ENCODE results near the gene NCKAP5.

NCKAP5 gene

DNA sequence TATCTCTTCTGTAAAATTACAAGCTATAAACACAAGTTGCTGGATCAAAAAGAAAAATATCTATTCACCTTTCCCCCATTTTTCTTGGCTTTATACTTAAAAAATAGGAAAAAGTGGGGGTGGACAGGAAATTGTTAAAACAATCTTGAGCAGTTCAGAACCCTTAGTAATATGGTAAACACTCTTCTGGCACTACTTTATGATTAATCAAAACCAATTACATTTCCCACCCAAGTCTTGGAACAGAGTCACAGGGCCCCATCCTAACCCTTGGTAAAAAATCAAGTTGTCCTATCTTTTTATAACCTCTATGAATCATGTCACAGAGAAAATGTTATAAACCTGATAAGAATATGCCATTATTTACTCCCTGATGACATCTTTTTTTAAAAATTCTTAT lies 570.0 kb downstream of the NCKAP5 start:
- H3K36me3 ChIP-seq (ENCODE audit: control insufficient read depth, insufficient read depth, low read length), result no peaks in the 10 kb centered on the region
- H3K27me3 ChIP-seq (ENCODE audit: control insufficient read depth, insufficient read depth, low read length, poor library complexity, severe bottlenecking), result no peaks in the 10 kb centered on the region
- no peak overlapping the region for H3K27ac ChIP-seq (ENCODE audit: insufficient read depth, low read depth, low read length, poor library complexity, severe bottlenecking)
- H3K4me3 ChIP-seq (ENCODE audit: insufficient read depth, low read depth, low read length), result no peak overlapping the region
- H3K4me1 ChIP-seq (ENCODE audit: control insufficient read depth, insufficient read depth, low read length), result no peaks in the 10 kb centered on the region
- no peaks in the 10 kb centered on the region for H3K9me3 ChIP-seq (ENCODE audit: control insufficient read depth, low read length)

DNA sequence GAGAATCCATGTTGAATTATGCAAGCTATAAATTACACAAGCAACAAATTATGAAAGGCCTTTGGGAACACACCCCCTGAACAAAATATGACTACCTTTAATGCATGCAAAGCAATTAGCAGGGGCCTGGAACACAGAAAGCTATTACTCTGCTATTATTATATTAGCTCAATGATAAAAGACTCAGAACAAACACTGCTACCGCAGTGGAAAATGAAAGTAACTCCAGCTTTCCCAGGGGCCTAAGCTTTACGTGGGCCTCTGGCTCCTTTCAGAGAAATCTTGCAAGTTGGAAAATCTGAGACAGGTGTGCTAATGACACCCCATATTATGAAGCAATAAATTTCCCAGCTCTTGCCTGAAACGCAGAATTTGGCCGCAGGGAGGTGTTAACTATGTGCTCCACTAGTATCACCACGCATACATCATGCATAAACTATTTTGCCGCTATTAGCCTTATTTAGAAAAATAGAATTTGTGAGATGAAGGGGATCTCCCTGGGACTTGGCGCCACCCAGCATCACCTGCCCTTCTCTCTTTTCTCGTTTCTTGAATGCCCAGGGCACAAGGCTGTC lies 576.7 kb downstream of the NCKAP5 start:
- Histone ChIP-seq H3K4me1 (ENCODE audit: control insufficient read depth, insufficient read depth, low read length) (no peaks in the 10 kb centered on the region), H3K36me3 (ENCODE audit: control insufficient read depth, insufficient read depth, low read length) (no peaks in the 10 kb centered on the region), H3K27me3 (ENCODE audit: control insufficient read depth, insufficient read depth, low read length, poor library complexity, severe bottlenecking) (no peaks in the 10 kb centered on the region), H3K4me3 (ENCODE audit: insufficient read depth, low read depth, low read length) (no peak overlapping the region), H3K27ac (ENCODE audit: insufficient read depth, low read depth, low read length, poor library complexity, severe bottlenecking) (no peak overlapping the region), H3K9me3 (ENCODE audit: control insufficient read depth, low read length) (no peaks in the 10 kb centered on the region)
- 79 to 82% methylated on average over 7 to 8 of the region's 8 CpGs for WGBS, 2 experiments

- H3K27me3 ChIP-seq (ENCODE audit: control insufficient read depth, insufficient read depth, low read length, poor library complexity, severe bottlenecking), result no peaks in the 10 kb centered on the region
- H3K4me1 ChIP-seq (ENCODE audit: control insufficient read depth, insufficient read depth, low read length), result no peaks in the 10 kb centered on the region
- no peak overlapping the region for H3K4me3 ChIP-seq (ENCODE audit: insufficient read depth, low read depth, low read length)
- 99 to 100% methylated on average over 2 of the region's 2 CpGs for WGBS, 2 experiments
- H3K9me3 ChIP-seq (ENCODE audit: control insufficient read depth, low read length), result no peaks in the 10 kb centered on the region
- H3K36me3 ChIP-seq (ENCODE audit: control insufficient read depth, insufficient read depth, low read length), result no peaks in the 10 kb centered on the region
- no peak overlapping the region for H3K27ac ChIP-seq (ENCODE audit: insufficient read depth, low read depth, low read length, poor library complexity, severe bottlenecking)
These were observed 583.5 kb downstream of the NCKAP5 start for GRCh38 chr2:132984731-132985130.

DNA sequence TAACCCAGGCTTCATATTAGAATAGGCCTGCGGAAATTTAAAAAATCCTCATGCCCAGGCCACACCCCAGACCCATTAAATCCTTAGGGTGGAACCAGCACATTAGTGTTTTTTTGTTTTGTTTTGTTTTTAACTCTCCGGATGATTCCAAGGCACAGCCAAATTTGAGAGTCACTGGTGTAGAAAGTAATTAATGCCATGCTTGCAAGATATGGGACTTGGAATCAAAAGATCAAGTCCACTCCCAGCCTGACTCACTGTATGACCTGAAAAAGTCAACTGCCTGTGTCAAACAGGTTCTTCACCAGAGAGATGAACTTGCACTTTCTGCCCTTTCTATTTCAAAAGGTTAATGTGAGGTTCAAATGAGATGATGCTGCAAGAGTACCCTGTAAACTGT lies 588.0 kb downstream of the NCKAP5 start:
- Histone ChIP-seq H3K36me3 (ENCODE audit: control insufficient read depth, insufficient read depth, low read length) (no peaks in the 10 kb centered on the region), H3K27me3 (ENCODE audit: control insufficient read depth, insufficient read depth, low read length, poor library complexity, severe bottlenecking) (no peaks in the 10 kb centered on the region), H3K9me3 (ENCODE audit: control insufficient read depth, low read length) (no peaks in the 10 kb centered on the region), H3K4me1 (ENCODE audit: control insufficient read depth, insufficient read depth, low read length) (no peaks in the 10 kb centered on the region), H3K27ac (ENCODE audit: insufficient read depth, low read depth, low read length, poor library complexity, severe bottlenecking) (no peak overlapping the region), H3K4me3 (ENCODE audit: insufficient read depth, low read depth, low read length) (no peak overlapping the region)
- WGBS, 2 experiments, result 46 to 48% methylated on average over 2 of the region's 2 CpGs

DNA sequence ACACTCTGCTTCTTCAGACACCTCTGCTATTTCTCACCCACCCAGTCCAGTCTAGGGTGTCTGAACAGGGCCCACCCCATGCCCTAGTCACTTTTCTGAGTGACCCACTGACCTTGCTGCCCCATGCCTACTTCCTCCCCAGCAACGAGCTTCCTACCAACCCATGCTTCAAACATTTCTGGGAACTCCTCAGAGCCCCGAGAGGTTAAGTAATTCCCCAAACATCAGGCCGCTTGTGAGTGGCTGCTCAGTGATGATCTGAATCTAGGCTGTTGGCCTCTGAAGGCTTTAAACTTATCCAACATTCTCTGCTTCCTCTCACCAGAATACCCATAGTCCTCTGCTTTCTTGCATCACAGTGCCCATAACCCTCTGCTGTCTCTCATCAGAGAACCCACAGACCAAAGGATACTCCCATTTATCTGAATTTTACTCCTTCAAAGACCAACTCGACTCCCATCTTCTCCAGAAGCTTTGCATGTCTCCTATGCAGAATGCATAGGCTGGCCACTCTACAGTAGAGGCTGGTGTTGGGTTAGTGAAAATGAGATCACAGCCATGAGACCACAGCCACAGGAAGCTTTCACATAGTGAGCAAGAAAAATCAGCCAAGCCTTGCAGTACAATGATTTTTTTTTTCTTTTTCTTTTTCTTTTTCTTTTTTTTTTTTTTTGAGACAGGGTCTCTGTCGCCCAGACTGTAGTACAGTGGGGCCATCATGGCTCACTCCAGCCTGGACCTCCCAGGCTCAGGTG lies 588.7 kb downstream of the NCKAP5 start:
- Histone ChIP-seq H3K27ac (ENCODE audit: insufficient read depth, low read depth, low read length, poor library complexity, severe bottlenecking) (no peak overlapping the region), H3K9me3 (ENCODE audit: control insufficient read depth, low read length) (no peaks in the 10 kb centered on the region), H3K4me3 (ENCODE audit: insufficient read depth, low read depth, low read length) (no peak overlapping the region), H3K27me3 (ENCODE audit: control insufficient read depth, insufficient read depth, low read length, poor library complexity, severe bottlenecking) (no peaks in the 10 kb centered on the region), H3K4me1 (ENCODE audit: control insufficient read depth, insufficient read depth, low read length) (no peaks in the 10 kb centered on the region), H3K36me3 (ENCODE audit: control insufficient read depth, insufficient read depth, low read length) (no peaks in the 10 kb centered on the region)
- WGBS, 2 experiments, result 93 to 94% methylated on average over 5 of the region's 5 CpGs

GRCh38 chr2:132978840-132979239 lies 589.4 kb downstream of the NCKAP5 start:
- no peaks in the 10 kb centered on the region for H3K4me1 ChIP-seq (ENCODE audit: control insufficient read depth, insufficient read depth, low read length)
- H3K9me3 ChIP-seq (ENCODE audit: control insufficient read depth, low read length), result no peaks in the 10 kb centered on the region
- 95 to 96% methylated on average over 6 of the region's 6 CpGs for WGBS, 2 experiments
- no peaks in the 10 kb centered on the region for H3K27me3 ChIP-seq (ENCODE audit: control insufficient read depth, insufficient read depth, low read length, poor library complexity, severe bottlenecking)
- H3K36me3 ChIP-seq (ENCODE audit: control insufficient read depth, insufficient read depth, low read length), result no peaks in the 10 kb centered on the region
- H3K27ac ChIP-seq (ENCODE audit: insufficient read depth, low read depth, low read length, poor library complexity, severe bottlenecking), result no peak overlapping the region
- no peak overlapping the region for H3K4me3 ChIP-seq (ENCODE audit: insufficient read depth, low read depth, low read length)

DNA sequence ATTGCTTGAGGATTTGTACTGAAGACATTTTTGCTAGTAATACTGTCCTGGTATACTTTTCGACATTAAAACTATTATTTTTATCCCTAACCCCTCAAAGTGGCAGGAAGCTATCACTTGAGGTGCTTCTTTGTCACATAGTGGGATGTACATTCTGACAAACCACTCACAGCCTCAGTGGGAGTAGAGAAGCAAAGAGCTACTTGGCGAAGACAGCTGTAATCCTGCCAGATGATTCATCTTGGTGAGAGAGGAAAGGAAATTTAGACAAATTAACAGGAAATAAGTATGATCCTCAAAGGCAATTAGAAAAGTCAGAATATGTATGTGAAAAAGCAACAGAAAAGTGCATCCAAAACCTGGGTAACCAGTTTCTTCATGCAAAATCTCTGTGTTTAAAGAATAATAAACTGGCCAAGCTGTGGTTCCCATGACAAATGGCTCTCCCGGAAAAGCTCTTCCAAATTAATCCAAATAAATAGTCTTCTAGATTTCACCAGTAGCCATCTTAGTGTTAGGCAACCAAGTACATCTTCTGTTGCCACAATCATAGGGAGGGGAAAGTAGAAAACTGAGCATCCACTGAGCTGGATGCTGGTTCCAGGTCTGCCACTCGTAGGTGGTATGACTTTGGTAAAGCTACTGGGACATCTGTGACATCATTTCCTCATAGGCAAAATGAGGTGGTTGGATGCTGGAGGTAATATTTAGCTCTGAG lies 590.3 kb downstream of the NCKAP5 start:
- no peaks in the 10 kb centered on the region for H3K27me3 ChIP-seq (ENCODE audit: control insufficient read depth, insufficient read depth, low read length, poor library complexity, severe bottlenecking)
- H3K4me1 ChIP-seq (ENCODE audit: control insufficient read depth, insufficient read depth, low read length), result no peaks in the 10 kb centered on the region
- no peaks in the 10 kb centered on the region for H3K36me3 ChIP-seq (ENCODE audit: control insufficient read depth, insufficient read depth, low read length)
- WGBS, 2 experiments, result 90 to 98% methylated on average over 4 of the region's 4 CpGs
- no peak overlapping the region for H3K4me3 ChIP-seq (ENCODE audit: insufficient read depth, low read depth, low read length)
- no peaks in the 10 kb centered on the region for H3K9me3 ChIP-seq (ENCODE audit: control insufficient read depth, low read length)
- H3K27ac ChIP-seq (ENCODE audit: insufficient read depth, low read depth, low read length, poor library complexity, severe bottlenecking), result no peak overlapping the region

GRCh38 chr2:132975193-132976105 lies 592.8 kb downstream of the NCKAP5 start:
- Histone ChIP-seq H3K27ac (ENCODE audit: insufficient read depth, low read depth, low read length, poor library complexity, severe bottlenecking) (no peak overlapping the region), H3K9me3 (ENCODE audit: control insufficient read depth, low read length) (no peaks in the 10 kb centered on the region), H3K36me3 (ENCODE audit: control insufficient read depth, insufficient read depth, low read length) (no peaks in the 10 kb centered on the region), H3K4me3 (ENCODE audit: insufficient read depth, low read depth, low read length) (no peak overlapping the region), H3K27me3 (ENCODE audit: control insufficient read depth, insufficient read depth, low read length, poor library complexity, severe bottlenecking) (no peaks in the 10 kb centered on the region), H3K4me1 (ENCODE audit: control insufficient read depth, insufficient read depth, low read length) (no peaks in the 10 kb centered on the region)
- 86 to 87% methylated on average over 4 to 5 of the region's 5 CpGs for WGBS, 2 experiments

GRCh38 chr2:132974467-132975095 lies 593.7 kb downstream of the NCKAP5 start:
- Histone ChIP-seq H3K27ac (ENCODE audit: insufficient read depth, low read depth, low read length, poor library complexity, severe bottlenecking) (no peak overlapping the region), H3K9me3 (ENCODE audit: control insufficient read depth, low read length) (no peaks in the 10 kb centered on the region), H3K27me3 (ENCODE audit: control insufficient read depth, insufficient read depth, low read length, poor library complexity, severe bottlenecking) (no peaks in the 10 kb centered on the region), H3K4me1 (ENCODE audit: control insufficient read depth, insufficient read depth, low read length) (no peaks in the 10 kb centered on the region), H3K4me3 (ENCODE audit: insufficient read depth, low read depth, low read length) (no peak overlapping the region), H3K36me3 (ENCODE audit: control insufficient read depth, insufficient read depth, low read length) (no peaks in the 10 kb centered on the region)
- 92 to 95% methylated on average over 9 to 10 of the region's 11 CpGs for WGBS, 2 experiments
